AG04449 (cell line): ENCODE measurements around the gene CTRB1.
"Not testable (repeated sequence)": the region's sequence is repeated elsewhere in the genome, so short reads cannot be mapped to it uniquely, and the experiment has no call there.

Experiments used
- CTCF ChIA-PET: fragments of 350-600 bp; formaldehyde crosslinking; extraction: SDS; loops from one replicate; lab custom pipeline; 2021; ENCODE audit warnings: antibody characterized with exemption; lab: Yijun Ruan, JAX
- POLR2A ChIA-PET: fragments of 400-600, 350-600 bp; formaldehyde crosslinking; extraction: SDS; loops from one replicate; lab custom pipeline; 2020; ENCODE audit warnings: antibody characterized with exemption, inconsistent platforms; lab: Yijun Ruan, JAX
- DNase-seq: peaks from one replicate; pipeline ENCODE4 v3.0.0-alpha.2; 2010; ENCODE audit warnings: low read depth, low spot score
- H3K4me3 ChIP-seq: 2 replicates; pipeline ENCODE4 v1.5.1; 2011; ENCODE audit warnings: low read depth, mild to moderate bottlenecking, control low read depth, low read length
- CTCF ChIP-seq: IDR thresholded peaks from one replicate; pipeline ENCODE4 v1.5.1; 2011; ENCODE audit warnings: mild to moderate bottlenecking, moderate library complexity, low read length, control low read depth, inconsistent platforms; ENCODE audit not compliant: insufficient read depth; ENCODE audit errors: missing control alignments

Gene CTRB1

DNA sequence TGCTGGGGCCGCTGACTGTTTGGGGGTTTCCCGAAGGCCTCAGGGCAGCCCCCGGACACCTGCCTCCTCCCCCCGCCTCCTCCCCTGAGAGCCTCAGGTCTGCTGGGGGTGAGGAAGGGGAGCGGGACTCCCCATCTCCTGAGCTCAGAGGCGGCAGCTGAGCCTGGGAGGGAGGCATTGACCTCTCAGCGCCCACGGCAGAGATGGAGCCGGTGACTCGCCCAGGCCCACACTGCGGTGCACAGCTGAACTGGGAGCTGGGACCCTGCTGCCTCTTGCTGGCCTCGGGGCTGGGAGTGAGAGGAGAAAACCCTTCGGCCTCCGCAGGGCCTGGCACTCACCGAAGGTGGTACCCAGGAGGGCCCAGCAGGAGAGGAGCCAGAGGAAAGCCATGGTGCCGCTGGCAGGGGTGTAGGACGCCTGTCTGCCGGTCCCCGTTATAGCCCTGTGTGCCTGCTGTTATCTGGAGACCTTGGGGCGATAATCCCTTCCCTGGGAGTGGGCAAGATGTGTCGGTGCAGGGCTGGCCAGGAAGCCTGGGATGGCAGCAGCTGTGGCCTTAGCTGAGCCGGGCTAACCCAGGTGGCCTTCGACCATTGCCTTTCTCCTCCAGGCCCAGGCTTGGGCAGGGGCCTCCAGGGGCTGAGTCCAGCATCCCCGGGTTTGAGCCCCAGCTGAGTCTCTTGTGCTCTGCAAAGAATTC lies 11.9 kb upstream of the CTRB1 start, which contains the start of gene CTRB2:
Gene CTRB2, minus strand, starts transcription at position 413 of the 703 bp plus-strand sequence. Its CDS starts 20 bp downstream, at position 393.
- DNase-seq = no peak
- POLR2A ChIA-PET = interaction anchor here (0.7 to 2.1 kb wide), 2 partner anchors 18 to 147 kb away, joined by 3 to 11 read pairs; no protein-coding TSS in a partner anchor
- CTCF ChIA-PET = interaction anchor here (0.7 to 1.0 kb wide), 2 partner anchors 20 to 27 kb away, joined by 3 to 5 read pairs; no protein-coding TSS in a partner anchor
- no peak within 1 kb of the TSS for H3K4me3 ChIP-seq
- TF ChIP-seq CTCF = no peak

DNA sequence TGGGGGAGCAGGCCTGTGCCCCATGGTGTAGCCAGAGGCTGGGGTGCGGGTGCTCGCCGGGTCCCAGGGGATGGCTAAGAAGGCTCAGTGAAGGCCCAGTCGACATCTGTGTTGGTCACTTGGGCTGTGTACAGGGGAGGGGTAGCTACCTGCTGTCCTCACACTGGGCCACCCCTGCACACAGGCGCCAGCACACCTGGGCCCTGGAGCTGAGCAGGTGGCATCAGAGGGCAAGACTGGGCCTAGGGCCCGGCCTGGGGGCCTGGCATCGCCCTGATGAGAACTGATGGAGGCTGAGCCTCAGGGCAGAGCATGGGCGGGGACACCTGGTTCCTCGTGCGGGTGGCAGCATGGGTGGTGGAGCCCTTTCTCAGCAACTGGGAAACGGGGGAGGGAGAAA lies 11.0 kb upstream of the CTRB1 start:
- POLR2A ChIA-PET = interaction anchor here (2.1 kb wide), 1 partner anchor 17 kb away, joined by 11 read pairs; no protein-coding TSS in a partner anchor
- H3K4me3 ChIP-seq = no peak overlapping the region
- DNase-seq = no peak
- TF ChIP-seq CTCF = no peak
- CTCF ChIA-PET = no interaction called here

GRCh38 chr16:75208242-75208825 lies 10.5 kb upstream of the CTRB1 start:
- TF ChIP-seq CTCF = no peak
- ChIA-PET CTCF (interaction anchor here (1.2 kb wide), 1 partner anchor 194 kb away, joined by 3 read pairs; no protein-coding TSS in a partner anchor), POLR2A (interaction anchor here (0.6 to 1.0 kb wide), 2 partner anchors 16 to 25 kb away, joined by 3 read pairs; no protein-coding TSS in a partner anchor)

GRCh38 chr16:75208861-75209505 lies 9.8 kb upstream of the CTRB1 start:
- no peak overlapping the region for H3K4me3 ChIP-seq
- CTCF ChIA-PET = interaction anchor here (0.9 to 1.2 kb wide), 2 partner anchors 24 to 193 kb away, joined by 3 read pairs; no protein-coding TSS in a partner anchor
- no peak for TF ChIP-seq CTCF
- POLR2A ChIA-PET = interaction anchor here (0.6 to 1.0 kb wide), 2 partner anchors 15 to 25 kb away, joined by 3 read pairs; no protein-coding TSS in a partner anchor
- DNase-seq = no peak

More at GRCh38 chr16:75208242-75208825, 10.5 kb upstream of the CTRB1 start:
- H3K4me3 ChIP-seq = no peak overlapping the region
- no peak for DNase-seq

DNA sequence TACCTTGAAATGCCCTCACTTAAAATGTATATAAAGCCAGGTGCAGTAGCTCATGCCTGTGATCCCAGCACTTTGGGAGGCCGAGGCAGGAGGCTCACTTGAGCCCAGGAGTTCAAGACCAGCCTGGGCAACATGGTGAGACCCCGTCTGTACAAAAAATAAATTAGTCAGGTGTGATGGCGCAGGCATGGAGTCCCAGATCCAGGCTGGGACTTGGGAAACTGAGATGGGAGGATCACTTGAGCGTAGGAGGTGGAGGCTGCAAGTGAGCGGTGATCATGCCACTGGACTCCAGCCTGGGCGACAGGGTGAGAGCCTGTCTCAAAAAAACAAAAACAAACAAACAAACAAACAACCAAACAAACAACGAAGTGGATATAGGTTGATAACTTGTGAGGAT lies 9.3 kb upstream of the CTRB1 start:
- H3K4me3 ChIP-seq, DNase-seq: not testable (repeated sequence)
- CTCF ChIA-PET = interaction anchor here (0.9 kb wide), 1 partner anchor 23 kb away, joined by 3 read pairs; no protein-coding TSS in a partner anchor
- POLR2A ChIA-PET = interaction anchor here (1.0 kb wide), 1 partner anchor 24 kb away, joined by 3 read pairs; no protein-coding TSS in a partner anchor

GRCh38 chr16:75209944-75210343 lies 8.8 kb upstream of the CTRB1 start:
- no peak for DNase-seq
- CTCF ChIA-PET = interaction anchor here (0.9 to 1.3 kb wide), 2 partner anchors 12 to 23 kb away, joined by 3 read pairs; no protein-coding TSS in a partner anchor
- no peak overlapping the region for H3K4me3 ChIP-seq
- no peak for TF ChIP-seq CTCF
- POLR2A ChIA-PET = no interaction called here

DNA sequence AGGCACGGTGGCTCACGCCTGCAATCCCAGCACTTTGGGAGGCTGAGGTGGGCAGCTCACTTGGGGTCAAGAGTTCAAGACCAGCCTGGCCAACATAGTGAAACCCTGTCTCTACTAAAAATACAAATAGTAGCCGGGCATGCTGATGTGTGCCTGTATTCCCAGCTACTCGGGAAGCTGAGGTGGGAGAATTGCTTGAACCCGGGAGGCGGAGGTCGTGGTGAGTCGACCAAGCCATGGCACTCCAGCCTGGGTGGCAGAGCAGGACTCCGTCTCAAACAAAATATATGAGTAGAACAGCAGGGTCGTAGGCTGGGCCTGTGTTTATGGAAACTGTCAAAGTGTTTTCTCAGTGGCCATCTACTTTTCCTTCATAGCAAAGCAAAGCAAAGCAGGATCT lies 7.5 kb upstream of the CTRB1 start:
- CTCF ChIA-PET = interaction anchor here (1.3 to 1.9 kb wide), 2 partner anchors 11 to 22 kb away, joined by 3 to 4 read pairs; no protein-coding TSS in a partner anchor
- DNase-seq, H3K4me3 ChIP-seq: not testable (repeated sequence)
- POLR2A ChIA-PET = interaction anchor here (0.6 kb wide), 1 partner anchor 257 kb away, joined by 4 read pairs; no protein-coding TSS in a partner anchor
